Activated B cell treated with CpG ODN at 0.5 μM for 24 hours (primary cell): ENCODE measurements around the gene FAM50B. TPM values are rescaled to one million over a fixed set of nuclear protein-coding genes. Genes with fewer than 3 reads are reported as not detected.

ENCODE experiments used
- ATAC-seq: fragments of 200-7000 bp; cut with Tn5 transposase; one replicate; pipeline ENCODE4 v1.10.0; 2021; ENCODE audit warnings: low read depth, mild to moderate bottlenecking, moderate library complexity
- CTCF ChIA-PET: fragments of 350-600 bp; sonication (Branson Sonifier 250); formaldehyde crosslinking; loops from one replicate; lab custom pipeline; 2021; ENCODE audit warnings: antibody characterized with exemption; lab: Charles Lee
- POLR2A ChIA-PET: fragments of 350-600 bp; sonication (Branson Sonifier 250); formaldehyde crosslinking; loops from one replicate; lab custom pipeline; 2021; ENCODE audit warnings: antibody characterized with exemption; lab: Charles Lee
- DNase-seq: peaks from one replicate; pipeline ENCODE4 v3.0.0; 2022
- H3K27ac Mint-ChIP-seq: one replicate; pipeline ENCODE4 v1.8.0; 2020; ENCODE audit warnings: mixed read lengths
- H3K27me3 Mint-ChIP-seq: one replicate; pipeline ENCODE4 v1.8.0; 2021; ENCODE audit warnings: mixed read lengths
- H3K36me3 Mint-ChIP-seq: one replicate; pipeline ENCODE4 v1.8.0; 2021; ENCODE audit warnings: low read depth, mixed read lengths
- H3K4me1 Mint-ChIP-seq: one replicate; pipeline ENCODE4 v1.8.0; 2021; ENCODE audit warnings: mixed read lengths
- H3K4me3 Mint-ChIP-seq: one replicate; pipeline ENCODE4 v1.8.0; 2020; ENCODE audit warnings: mild to moderate bottlenecking, mixed read lengths
- H3K9me3 Mint-ChIP-seq: one replicate; pipeline ENCODE4 v1.8.0; 2020; ENCODE audit warnings: mixed read lengths
- CTCF ChIP-seq: fragments of 200-600 bp; IDR thresholded peaks from one replicate; pipeline ENCODE4 v1.8.0; 2022; ENCODE audit warnings: antibody characterized with exemption, mild to moderate bottlenecking
- intact Hi-C: fragments of 100-400 bp; cut with micrococcal nuclease; formaldehyde crosslinking; loops from one replicate; pipeline ENCODE4 v1.15.1; 2024
- total RNA-seq: library from RNA; stranded (reverse); gene quantifications from 2 replicates; pipeline ENCODE4 v1.2.3, GENCODE V29; 2022

FAM50B gene
- total RNA-seq, 1 donor from 2014 or later, result 8.1 TPM

DNA sequence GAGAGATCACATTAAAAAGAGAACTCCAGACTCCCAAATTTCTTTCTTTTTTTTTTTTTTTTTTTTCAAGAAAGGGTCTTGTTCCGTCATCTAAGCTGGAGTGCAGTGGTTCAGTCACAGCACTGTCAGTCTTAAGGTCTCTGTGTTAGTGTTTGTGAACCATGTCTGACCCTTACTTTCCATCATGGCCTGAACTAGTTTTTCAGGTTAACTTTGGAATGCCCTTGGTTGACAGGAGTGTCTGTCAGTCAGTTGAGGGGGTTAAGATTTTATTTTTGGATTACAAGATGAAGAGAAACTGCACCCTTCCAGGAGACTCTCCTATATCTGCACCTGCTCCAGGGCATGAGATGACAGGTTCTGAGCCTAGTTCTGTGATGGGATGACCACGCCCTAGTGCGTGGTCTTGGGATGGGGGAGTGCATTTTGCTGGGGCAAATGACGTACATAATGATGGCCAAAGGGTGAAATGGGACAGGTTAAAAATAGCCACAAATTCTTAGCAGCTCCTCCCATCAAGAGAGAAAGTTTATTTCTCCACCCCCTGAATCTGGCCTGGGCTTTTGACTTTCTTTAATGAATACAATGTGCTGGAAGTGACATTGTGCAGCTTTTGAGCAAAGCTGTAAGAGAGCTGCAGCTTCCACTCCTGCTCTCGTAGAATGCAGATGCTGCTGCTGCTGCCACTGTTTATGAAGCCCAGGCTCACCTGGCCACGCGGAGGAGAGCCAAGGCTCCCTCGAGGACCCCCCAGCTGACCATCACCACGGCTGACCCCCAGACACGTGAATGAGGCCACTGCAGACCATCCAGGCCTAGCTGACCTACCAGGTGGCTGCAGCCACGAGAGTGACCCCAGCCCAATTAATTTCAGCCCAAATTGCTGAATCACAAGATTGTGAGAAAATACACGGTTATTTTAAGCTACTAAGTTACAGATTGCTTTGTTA lies 29.7 kb upstream of the FAM50B start:
- no peaks in the 10 kb centered on the region for H3K9me3 Mint-ChIP-seq
- no peaks in the 10 kb centered on the region for H3K36me3 Mint-ChIP-seq
- no peaks in the 10 kb centered on the region for H3K4me1 Mint-ChIP-seq
- H3K27ac Mint-ChIP-seq, result no peak overlapping the region
- no peak overlapping the region for H3K4me3 Mint-ChIP-seq
- DNase-seq (no peak), ATAC-seq (no peak)
- H3K27me3 Mint-ChIP-seq, result no peaks in the 10 kb centered on the region
- intact Hi-C loops, result no loop called here
- CTCF ChIA-PET, result no interaction called here
- TF ChIP-seq CTCF, result no peak
- POLR2A ChIA-PET, result no interaction called here

- H3K9me3 Mint-ChIP-seq, result no peaks in the 10 kb centered on the region
- DNase-seq (no peak), ATAC-seq (no peak)
- H3K27me3 Mint-ChIP-seq, result no peaks in the 10 kb centered on the region
- H3K4me1 Mint-ChIP-seq, result no peaks in the 10 kb centered on the region
- intact Hi-C loops, result no loop called here
- CTCF ChIA-PET, result no interaction called here
- H3K27ac Mint-ChIP-seq, result no peak overlapping the region
- no peak overlapping the region for H3K4me3 Mint-ChIP-seq
- POLR2A ChIA-PET, result no interaction called here
- H3K36me3 Mint-ChIP-seq, result no peaks in the 10 kb centered on the region
- no peak for TF ChIP-seq CTCF
Observed at GRCh38 chr6:3820563-3820962, 28.6 kb upstream of the FAM50B start.

- no peak for TF ChIP-seq CTCF
- ChIA-PET POLR2A (no interaction called here), CTCF (no interaction called here)
- Mint-ChIP-seq H3K9me3 (no peaks in the 10 kb centered on the region), H3K36me3 (no peaks in the 10 kb centered on the region), H3K4me1 (no peaks in the 10 kb centered on the region), H3K27me3 (no peaks in the 10 kb centered on the region), H3K27ac (no peak overlapping the region), H3K4me3 (no peak overlapping the region)
- no peak for DNase-seq
- ATAC-seq, result no peak
- intact Hi-C loops, result no loop called here
Observed at GRCh38 chr6:3822747-3823445, 26.3 kb upstream of the FAM50B start.

GRCh38 chr6:3823671-3824070 lies 25.5 kb upstream of the FAM50B start:
- no peaks in the 10 kb centered on the region for H3K9me3 Mint-ChIP-seq
- POLR2A ChIA-PET, result no interaction called here
- TF ChIP-seq CTCF, result no peak
- no peaks in the 10 kb centered on the region for H3K27me3 Mint-ChIP-seq
- H3K4me3 Mint-ChIP-seq, result no peak overlapping the region
- intact Hi-C loops, result no loop called here
- H3K36me3 Mint-ChIP-seq, result no peaks in the 10 kb centered on the region
- CTCF ChIA-PET, result no interaction called here
- H3K27ac Mint-ChIP-seq, result no peak overlapping the region
- DNase-seq (no peak), ATAC-seq (no peak)
- H3K4me1 Mint-ChIP-seq, result no peaks in the 10 kb centered on the region

DNA sequence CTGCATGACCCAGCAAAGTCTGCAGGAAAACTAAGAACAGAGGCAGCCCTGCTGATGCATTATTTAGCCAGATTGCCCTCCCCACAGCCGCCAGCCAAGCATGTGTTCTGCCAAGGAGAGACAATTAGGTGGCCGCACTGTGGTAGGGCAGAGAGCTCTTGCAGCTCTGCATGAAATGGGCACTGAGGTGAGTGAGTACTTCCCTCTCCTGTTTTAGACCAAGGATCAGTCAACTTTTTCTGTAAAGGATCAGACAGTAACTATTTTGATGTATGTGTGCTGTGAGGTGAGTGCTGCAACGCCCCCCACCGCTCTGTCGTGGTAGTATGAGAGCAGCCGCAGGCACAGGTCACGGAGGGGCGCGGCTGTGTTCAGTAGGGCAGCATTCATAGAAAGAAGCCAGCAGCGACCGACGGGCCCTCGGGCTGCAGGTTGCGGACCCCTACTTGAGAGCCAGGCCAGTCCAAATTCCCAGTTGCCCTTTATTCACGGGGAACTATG lies 23.8 kb upstream of the FAM50B start:
- POLR2A ChIA-PET, result no interaction called here
- no peaks in the 10 kb centered on the region for H3K9me3 Mint-ChIP-seq

More for the DNA sequence above, 23.8 kb upstream of the FAM50B start:
- Mint-ChIP-seq H3K4me3 (no peak overlapping the region), H3K36me3 (no peaks in the 10 kb centered on the region), H3K4me1 (no peaks in the 10 kb centered on the region), H3K27me3 (peaks cover 6% of the 10 kb centered on the region), H3K27ac (no peak overlapping the region)
- intact Hi-C loops, result no loop called here
- DNase-seq (no peak), ATAC-seq (no peak)
- TF ChIP-seq CTCF, result no peak
- CTCF ChIA-PET, result no interaction called here
